HepG2 (cell line): ENCODE results near the gene FBXO4. TPM values are rescaled to one million over a fixed set of nuclear protein-coding genes. Genes with fewer than 3 reads are reported as not detected.
A peak's percentile ranks its signal among the peaks of the same experiment; 100 is the strongest.

ENCODE experiments used
- DMTF1 ChIP-seq: sonication (generic); formaldehyde crosslinking; IDR thresholded peaks from 2 replicates; pipeline ENCODE4 v1.4.0; 2020; ENCODE audit warnings: mild to moderate bottlenecking, missing genetic modification reagents
- DR1 ChIP-seq: sonication (generic); formaldehyde crosslinking; IDR thresholded peaks from 2 replicates; pipeline ENCODE4 v1.8.0; 2021; ENCODE audit warnings: mild to moderate bottlenecking, missing genetic modification reagents, inconsistent platforms
- GATAD1 ChIP-seq: IDR thresholded peaks from 2 replicates; pipeline ENCODE4 v1.6.1; 2016; ENCODE audit warnings: missing genetic modification reagents, missing compliant biosample characterization
- KDM4B ChIP-seq: sonication (generic); formaldehyde crosslinking; IDR thresholded peaks from 2 replicates; pipeline ENCODE4 v1.4.0; 2020; ENCODE audit warnings: missing genetic modification reagents
- MED13 ChIP-seq: sonication (generic); formaldehyde crosslinking; IDR thresholded peaks from 2 replicates; pipeline ENCODE4 v1.5.0; 2020; ENCODE audit warnings: missing genetic modification reagents
- MEIS2 ChIP-seq: sonication (generic); formaldehyde crosslinking; IDR thresholded peaks from 2 replicates; pipeline ENCODE4 v1.9.0; 2021; ENCODE audit warnings: mild to moderate bottlenecking, missing genetic modification reagents
- MXI1 ChIP-seq: IDR thresholded peaks from 3 replicates; pipeline ENCODE4 v1.6.1; 2012; ENCODE audit warnings: low read depth, low read length, inconsistent platforms, borderline replicate concordance
- PRPF4 ChIP-seq: fragments of 200-400 bp; formaldehyde crosslinking; IDR thresholded peaks from 2 replicates; pipeline ENCODE4 v1.6.1; 2016; ENCODE audit warnings: low read length, low read depth; ENCODE audit not compliant: poor library complexity, severe bottlenecking
- TFAP4 ChIP-seq: sonication (generic); IDR thresholded peaks from 2 replicates; pipeline ENCODE4 v1.6.1; 2016; ENCODE audit warnings: low read depth, borderline replicate concordance
- U2AF2 ChIP-seq: fragments of 200-400 bp; formaldehyde crosslinking; IDR thresholded peaks from 2 replicates; pipeline ENCODE4 v1.6.1; 2017; ENCODE audit warnings: low read depth, mild to moderate bottlenecking, low read length
- ZNF138 ChIP-seq: sonication (generic); formaldehyde crosslinking; IDR thresholded peaks from 2 replicates; pipeline ENCODE4 v1.5.0; 2020; ENCODE audit warnings: mild to moderate bottlenecking, low read depth, missing genetic modification reagents
- polyA plus RNA-seq, 8 experiments: library from polyadenylated mRNA; depleted of rRNA in 3 of 8; stranded (reverse) in 7 of 8; unstranded in 1 of 8; fragments of >200 nt; fragmentation: Illumina TruSeq in 4 of 8; extraction: Trizol in 4 of 8; gene quantifications; 2 replicates each; pipeline versions ENCODE4 v1.2.1 to v1.2.3, GENCODE V29; 2011 to 2016; ENCODE audit warnings: low read depth in 4 of 8, missing spikeins in 1 of 8, mixed read lengths in 1 of 8; ENCODE audit not compliant: insufficient read depth in 1 of 8
- total RNA-seq, 5 experiments: library from RNA; depleted of rRNA; stranded (reverse); fragments of >200 nt; fragmentation: Illumina TruSeq; extraction: Trizol; gene quantifications; 2 replicates each; pipeline ENCODE4 v1.2.3, GENCODE V29; 2016; ENCODE audit warnings: low read depth in 1 of 5
- TF ChIP-seq, protein P1 (sequence below): sonication (generic); formaldehyde crosslinking; IDR thresholded peaks from 2 replicates; pipeline ENCODE4 v1.4.0; 2020; ENCODE audit warnings: mild to moderate bottlenecking, missing genetic modification reagents
- TF ChIP-seq, protein P2 (sequence below): sonication (generic); formaldehyde crosslinking; IDR thresholded peaks from 2 replicates; pipeline ENCODE4 v1.4.0; 2020; ENCODE audit warnings: missing genetic modification reagents
- TF ChIP-seq, protein P3 (sequence below): IDR thresholded peaks from 2 replicates; pipeline ENCODE4 v1.6.1; 2016; ENCODE audit warnings: mild to moderate bottlenecking, missing biosample characterization, missing genetic modification reagents
- TF ChIP-seq, protein P4 (sequence below): sonication (generic); formaldehyde crosslinking; IDR thresholded peaks from 2 replicates; pipeline ENCODE4 v1.4.0; 2020; ENCODE audit warnings: missing genetic modification reagents, borderline replicate concordance

The FBXO4 gene
- total and polyA plus RNA-seq, 2 of the 13 experiments (the other 11 are each of a cell fraction or from before 2014, with no cell fraction given) = 5.2 to 16.4 TPM

DNA sequence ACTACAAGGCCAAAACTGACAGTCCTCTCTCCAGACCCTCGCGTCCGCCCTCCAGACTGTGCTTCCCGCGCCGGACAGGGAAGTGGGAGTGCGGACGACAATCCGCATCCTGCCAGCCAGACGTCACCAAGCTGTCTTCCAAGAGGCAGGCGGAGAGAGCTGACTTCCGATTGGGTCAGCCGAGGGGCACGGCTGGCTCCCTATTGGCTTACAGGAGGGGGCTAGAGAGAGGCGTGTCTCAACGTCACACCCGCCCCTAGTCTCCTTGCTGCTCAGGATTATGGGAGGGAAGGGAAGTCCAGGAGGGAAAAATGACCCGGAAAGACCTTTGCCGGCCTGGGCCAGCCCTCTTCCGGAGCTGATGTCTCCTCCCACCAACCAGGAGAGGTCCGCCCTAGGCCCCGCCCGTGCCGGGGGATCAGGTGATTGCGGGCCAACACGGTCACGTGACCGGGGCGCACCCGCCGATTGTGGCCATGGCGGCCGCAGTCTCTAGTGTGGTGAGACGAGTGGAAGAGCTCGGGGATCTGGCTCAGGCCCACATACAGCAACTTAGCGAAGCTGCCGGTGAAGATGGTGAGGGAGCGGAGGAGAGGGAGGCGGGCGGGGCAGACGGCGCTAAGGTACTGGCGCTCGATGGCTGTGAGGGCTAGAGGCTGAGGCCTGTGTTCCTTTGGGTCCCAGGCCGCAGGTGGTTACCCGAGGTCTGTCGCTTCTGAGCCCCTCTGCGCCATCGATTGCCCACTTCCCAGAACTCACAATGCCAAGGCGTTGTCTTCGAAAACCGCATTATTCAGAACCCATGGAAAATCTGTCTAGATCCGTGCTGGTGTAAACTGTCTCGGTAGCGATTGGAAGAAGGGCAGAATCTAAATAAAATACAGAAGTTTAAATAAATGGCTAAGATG, 20.9 kb upstream of the FBXO4 start, which contains the start of gene RIMOC1 (continued):
- peak; percentile 63; the same call in 1 of the 2 replicates for TF ChIP-seq MED13
- TF ChIP-seq GATAD1 (CRISPR knock-in tag) = peak; percentile 99
- no peak; the same call in 1 of the 2 replicates for TF ChIP-seq ZNF138 (CRISPR knock-in tag)
- TF ChIP-seq U2AF2 = no peak
- no peak for TF ChIP-seq DMTF1 (CRISPR knock-in tag)
- no peak; the same call in none of the 2 replicates for TF ChIP-seq KDM4B (CRISPR knock-in tag)
- TF ChIP-seq, protein P1, sequence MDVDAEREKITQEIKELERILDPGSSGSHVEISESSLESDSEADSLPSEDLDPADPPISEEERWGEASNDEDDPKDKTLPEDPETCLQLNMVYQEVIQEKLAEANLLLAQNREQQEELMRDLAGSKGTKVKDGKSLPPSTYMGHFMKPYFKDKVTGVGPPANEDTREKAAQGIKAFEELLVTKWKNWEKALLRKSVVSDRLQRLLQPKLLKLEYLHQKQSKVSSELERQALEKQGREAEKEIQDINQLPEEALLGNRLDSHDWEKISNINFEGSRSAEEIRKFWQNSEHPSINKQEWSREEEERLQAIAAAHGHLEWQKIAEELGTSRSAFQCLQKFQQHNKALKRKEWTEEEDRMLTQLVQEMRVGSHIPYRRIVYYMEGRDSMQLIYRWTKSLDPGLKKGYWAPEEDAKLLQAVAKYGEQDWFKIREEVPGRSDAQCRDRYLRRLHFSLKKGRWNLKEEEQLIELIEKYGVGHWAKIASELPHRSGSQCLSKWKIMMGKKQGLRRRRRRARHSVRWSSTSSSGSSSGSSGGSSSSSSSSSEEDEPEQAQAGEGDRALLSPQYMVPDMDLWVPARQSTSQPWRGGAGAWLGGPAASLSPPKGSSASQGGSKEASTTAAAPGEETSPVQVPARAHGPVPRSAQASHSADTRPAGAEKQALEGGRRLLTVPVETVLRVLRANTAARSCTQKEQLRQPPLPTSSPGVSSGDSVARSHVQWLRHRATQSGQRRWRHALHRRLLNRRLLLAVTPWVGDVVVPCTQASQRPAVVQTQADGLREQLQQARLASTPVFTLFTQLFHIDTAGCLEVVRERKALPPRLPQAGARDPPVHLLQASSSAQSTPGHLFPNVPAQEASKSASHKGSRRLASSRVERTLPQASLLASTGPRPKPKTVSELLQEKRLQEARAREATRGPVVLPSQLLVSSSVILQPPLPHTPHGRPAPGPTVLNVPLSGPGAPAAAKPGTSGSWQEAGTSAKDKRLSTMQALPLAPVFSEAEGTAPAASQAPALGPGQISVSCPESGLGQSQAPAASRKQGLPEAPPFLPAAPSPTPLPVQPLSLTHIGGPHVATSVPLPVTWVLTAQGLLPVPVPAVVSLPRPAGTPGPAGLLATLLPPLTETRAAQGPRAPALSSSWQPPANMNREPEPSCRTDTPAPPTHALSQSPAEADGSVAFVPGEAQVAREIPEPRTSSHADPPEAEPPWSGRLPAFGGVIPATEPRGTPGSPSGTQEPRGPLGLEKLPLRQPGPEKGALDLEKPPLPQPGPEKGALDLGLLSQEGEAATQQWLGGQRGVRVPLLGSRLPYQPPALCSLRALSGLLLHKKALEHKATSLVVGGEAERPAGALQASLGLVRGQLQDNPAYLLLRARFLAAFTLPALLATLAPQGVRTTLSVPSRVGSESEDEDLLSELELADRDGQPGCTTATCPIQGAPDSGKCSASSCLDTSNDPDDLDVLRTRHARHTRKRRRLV (CRISPR knock-in tag) = peak; percentile 94
- TF ChIP-seq, protein P2, sequence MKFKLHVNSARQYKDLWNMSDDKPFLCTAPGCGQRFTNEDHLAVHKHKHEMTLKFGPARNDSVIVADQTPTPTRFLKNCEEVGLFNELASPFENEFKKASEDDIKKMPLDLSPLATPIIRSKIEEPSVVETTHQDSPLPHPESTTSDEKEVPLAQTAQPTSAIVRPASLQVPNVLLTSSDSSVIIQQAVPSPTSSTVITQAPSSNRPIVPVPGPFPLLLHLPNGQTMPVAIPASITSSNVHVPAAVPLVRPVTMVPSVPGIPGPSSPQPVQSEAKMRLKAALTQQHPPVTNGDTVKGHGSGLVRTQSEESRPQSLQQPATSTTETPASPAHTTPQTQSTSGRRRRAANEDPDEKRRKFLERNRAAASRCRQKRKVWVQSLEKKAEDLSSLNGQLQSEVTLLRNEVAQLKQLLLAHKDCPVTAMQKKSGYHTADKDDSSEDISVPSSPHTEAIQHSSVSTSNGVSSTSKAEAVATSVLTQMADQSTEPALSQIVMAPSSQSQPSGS (CRISPR knock-in tag) = peak; percentile 43
- TF ChIP-seq TFAP4 = peak; percentile 90; the same call in 1 of the 2 replicates
- TF ChIP-seq PRPF4 = no peak
- TF ChIP-seq, protein P3, sequence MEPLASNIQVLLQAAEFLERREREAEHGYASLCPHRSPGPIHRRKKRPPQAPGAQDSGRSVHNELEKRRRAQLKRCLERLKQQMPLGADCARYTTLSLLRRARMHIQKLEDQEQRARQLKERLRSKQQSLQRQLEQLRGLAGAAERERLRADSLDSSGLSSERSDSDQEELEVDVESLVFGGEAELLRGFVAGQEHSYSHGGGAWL = peak; percentile 76
- peak; percentile 87 for TF ChIP-seq DR1
- TF ChIP-seq, protein P4, sequence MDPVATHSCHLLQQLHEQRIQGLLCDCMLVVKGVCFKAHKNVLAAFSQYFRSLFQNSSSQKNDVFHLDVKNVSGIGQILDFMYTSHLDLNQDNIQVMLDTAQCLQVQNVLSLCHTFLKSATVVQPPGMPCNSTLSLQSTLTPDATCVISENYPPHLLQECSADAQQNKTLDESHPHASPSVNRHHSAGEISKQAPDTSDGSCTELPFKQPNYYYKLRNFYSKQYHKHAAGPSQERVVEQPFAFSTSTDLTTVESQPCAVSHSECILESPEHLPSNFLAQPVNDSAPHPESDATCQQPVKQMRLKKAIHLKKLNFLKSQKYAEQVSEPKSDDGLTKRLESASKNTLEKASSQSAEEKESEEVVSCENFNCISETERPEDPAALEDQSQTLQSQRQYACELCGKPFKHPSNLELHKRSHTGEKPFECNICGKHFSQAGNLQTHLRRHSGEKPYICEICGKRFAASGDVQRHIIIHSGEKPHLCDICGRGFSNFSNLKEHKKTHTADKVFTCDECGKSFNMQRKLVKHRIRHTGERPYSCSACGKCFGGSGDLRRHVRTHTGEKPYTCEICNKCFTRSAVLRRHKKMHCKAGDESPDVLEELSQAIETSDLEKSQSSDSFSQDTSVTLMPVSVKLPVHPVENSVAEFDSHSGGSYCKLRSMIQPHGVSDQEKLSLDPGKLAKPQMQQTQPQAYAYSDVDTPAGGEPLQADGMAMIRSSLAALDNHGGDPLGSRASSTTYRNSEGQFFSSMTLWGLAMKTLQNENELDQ (CRISPR knock-in tag) = no peak
- TF ChIP-seq MEIS2 (CRISPR knock-in tag) = peak; percentile 42; the same call in 1 of the 2 replicates
- TF ChIP-seq MXI1 = peak; percentile 26; the same call in 2 of the 3 replicates
